ENCODE data around the gene LMBRD2.

DNA sequence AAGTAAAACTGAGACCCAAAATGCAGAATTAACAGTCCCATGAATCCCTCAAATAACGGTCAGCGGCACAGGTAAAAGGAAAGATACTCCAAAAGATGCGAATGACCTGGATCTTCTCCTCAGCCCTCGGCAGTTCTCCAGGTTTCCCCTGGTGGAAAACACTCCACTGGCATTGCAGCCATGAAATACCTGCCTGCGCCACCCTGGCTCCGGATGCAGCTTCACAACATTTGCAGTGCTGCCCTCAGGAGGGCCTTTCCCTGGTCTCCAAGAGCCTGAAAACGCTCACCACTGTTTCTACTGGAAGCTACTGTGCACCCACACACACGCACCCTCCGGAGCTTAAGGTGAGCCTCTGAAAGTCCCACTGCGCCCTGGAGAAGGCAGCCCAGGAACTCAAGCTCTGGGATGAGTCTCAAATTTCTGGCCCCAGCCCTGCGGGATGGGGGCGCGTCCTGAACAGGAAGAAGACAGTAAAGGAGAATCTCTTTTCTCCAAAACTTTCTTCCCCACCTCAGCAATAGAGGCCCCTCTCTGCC lies 85.6 kb downstream of the LMBRD2 start:
- TF ChIP-seq, protein P1, sequence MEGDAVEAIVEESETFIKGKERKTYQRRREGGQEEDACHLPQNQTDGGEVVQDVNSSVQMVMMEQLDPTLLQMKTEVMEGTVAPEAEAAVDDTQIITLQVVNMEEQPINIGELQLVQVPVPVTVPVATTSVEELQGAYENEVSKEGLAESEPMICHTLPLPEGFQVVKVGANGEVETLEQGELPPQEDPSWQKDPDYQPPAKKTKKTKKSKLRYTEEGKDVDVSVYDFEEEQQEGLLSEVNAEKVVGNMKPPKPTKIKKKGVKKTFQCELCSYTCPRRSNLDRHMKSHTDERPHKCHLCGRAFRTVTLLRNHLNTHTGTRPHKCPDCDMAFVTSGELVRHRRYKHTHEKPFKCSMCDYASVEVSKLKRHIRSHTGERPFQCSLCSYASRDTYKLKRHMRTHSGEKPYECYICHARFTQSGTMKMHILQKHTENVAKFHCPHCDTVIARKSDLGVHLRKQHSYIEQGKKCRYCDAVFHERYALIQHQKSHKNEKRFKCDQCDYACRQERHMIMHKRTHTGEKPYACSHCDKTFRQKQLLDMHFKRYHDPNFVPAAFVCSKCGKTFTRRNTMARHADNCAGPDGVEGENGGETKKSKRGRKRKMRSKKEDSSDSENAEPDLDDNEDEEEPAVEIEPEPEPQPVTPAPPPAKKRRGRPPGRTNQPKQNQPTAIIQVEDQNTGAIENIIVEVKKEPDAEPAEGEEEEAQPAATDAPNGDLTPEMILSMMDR (IDR thresholded peaks at IDR 0.05), result no peak
- TF ChIP-seq POLR2A (IDR thresholded peaks at IDR 0.05), result no peak
